Hindlimb muscle (tissue), 1 donor: Measurements from ENCODE around the gene BHLHE23. TPM values are rescaled to one million over a fixed set of nuclear protein-coding genes. Genes with fewer than 3 reads are reported as not detected.
A peak's percentile ranks its signal among the peaks of the same experiment; 100 is the strongest.
"Not testable (repeated sequence)": the region's sequence is repeated elsewhere in the genome, so short reads cannot be mapped to it uniquely, and the experiment has no call there.

Experiments used
- DNase-seq: peaks from one replicate; pipeline ENCODE4 v3.0.0-alpha.2; 2013
- polyA plus RNA-seq: library from polyadenylated mRNA; unstranded; fragments of 120-200 nt; gene quantifications from one replicate; pipeline ENCODE4 v1.2.1, GENCODE V29; 2013; ENCODE audit not compliant: insufficient read length

BHLHE23 gene
- polyA plus RNA-seq, 1 donor = not detected

DNA sequence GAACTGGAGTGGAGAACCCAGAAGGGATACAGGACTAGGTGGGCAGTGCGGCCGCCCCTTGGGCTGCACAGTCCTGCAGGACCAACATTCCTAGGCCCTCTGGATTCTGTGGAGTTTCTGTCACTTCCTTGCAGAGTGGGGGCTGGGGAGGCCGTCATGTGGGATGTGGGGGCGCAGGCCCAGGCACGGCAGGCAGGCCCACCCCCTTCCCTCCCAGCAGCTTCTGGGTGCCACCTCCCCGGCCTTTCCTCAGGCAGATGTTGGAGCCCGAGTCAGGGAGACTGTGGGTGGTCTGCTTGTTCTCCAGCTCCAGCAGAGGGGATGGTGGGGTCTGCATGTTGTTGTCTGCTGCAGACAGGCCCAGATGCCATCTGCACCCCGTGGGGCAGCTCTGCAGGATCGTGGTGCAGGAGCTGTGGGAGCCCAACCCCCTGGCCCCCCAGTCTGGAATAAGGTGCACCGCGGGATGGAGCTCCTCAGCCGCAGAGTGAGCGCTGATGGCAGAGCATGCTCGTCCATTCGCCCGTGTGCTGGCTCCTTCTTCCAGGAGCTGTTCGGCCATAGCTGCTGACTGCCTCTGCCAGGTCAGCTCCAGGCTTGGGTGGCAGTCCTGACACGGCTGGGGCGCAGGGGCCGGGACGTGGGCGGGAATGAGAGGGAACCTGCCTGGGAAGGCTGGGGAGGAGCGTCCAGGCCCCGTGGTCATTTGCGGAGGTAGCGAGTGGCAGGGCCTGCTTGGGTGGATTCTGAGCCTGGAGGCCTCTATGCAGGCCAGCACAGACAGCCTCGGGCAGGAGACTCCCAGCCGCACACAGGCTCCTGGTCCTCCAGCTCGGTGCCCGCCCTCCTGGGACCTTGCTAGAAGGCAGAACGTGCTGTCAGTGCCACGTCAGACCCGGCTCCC lies 36.2 kb downstream of the BHLHE23 start:
- DNase-seq = no peak

- DNase-seq = no peak
These were observed 36.8 kb downstream of the BHLHE23 start for GRCh38 chr20:62969939-62970306.

DNA sequence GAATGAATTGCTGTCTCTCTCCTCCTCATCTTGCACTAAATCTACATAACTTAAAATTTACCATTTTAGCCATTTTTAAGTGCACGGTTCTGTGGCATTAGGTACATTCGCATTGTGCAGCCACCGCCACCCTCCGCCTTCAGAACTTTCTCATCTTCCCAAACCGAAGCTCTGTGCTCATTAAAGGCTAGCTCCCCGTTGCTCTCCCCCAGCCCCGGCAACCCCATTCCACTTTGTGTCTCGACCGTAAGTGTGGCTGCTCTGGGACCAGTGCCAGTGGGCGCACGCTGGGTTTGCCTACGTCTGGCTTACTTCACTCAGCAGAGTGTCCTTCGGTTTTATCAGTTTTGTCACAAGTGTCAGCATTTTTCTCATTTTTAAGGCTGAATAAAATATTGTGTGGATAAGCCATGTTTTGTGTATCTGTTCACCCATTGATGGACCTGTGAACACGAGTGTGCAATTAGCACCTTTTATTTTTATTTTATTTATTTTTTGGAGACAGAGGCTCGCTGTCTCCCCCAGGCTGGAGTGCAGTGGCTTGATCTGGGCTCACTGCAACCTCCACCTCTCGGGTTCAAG lies 37.5 kb downstream of the BHLHE23 start:
- no peak for DNase-seq

GRCh38 chr20:62968378-62969178 lies 38.2 kb downstream of the BHLHE23 start:
- no peak for DNase-seq

- no peak for DNase-seq
These were observed 39.0 kb downstream of the BHLHE23 start for GRCh38 chr20:62967628-62968351.

DNA sequence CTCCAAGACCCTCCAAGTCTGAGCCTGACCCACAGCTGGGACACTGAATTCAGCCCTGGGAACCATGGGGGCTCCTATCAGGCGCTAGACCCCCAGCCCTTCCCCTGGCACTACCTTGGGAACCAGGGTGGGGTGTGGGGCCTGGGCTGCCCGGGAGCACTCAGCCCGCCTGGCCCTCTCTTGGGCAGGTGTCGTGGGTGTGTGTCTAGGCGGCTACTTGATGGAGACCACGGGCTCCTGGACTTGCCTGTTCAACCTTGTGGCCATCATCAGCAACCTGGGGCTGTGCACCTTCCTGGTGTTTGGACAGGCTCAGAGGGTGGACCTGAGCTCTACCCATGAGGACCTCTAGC lies 39.6 kb downstream of the BHLHE23 start:
- DNase-seq = no peak

GRCh38 chr20:62966212-62967148 lies 40.3 kb downstream of the BHLHE23 start:
- no peak for DNase-seq

DNA sequence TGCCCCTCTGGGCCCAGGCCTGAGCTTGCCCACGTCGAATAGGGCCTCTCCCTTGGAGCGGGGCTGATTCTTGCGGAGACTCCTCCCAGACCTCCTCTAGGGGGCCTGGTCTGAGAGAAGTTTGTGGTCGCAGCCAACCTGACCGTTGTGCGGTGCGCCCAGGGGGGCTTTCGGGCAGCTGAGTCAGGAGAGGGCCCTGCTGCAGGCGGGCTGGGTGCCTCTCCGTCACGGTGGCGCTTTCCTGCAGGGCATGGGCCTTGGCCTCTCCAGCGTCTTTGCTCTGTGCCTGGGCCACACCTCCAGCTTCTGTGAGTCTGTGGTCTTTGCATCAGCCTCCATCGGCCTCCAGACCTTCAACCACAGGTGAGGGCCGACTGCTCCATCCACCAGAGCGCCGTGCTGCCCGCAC lies 41.4 kb downstream of the BHLHE23 start:
- DNase-seq = no peak

DNA sequence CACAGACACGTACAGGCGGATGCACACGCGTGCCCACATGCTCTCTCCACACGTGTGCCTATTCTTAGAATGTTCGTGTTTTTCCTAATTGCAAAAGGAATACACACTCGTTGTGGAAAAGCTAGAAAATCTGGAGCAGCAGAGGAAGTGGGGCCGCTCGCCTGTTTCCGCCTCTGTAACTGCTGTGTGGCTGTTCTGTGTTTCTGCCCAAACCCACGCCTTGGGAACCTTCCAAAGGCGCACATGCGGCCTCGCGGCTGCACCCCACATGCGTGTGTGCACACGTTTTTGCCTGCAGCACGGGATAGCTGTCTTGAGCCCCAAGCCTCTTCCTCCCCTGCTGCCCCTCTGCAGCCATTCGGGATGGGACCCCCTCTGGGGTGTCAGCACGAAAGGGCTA lies 42.1 kb downstream of the BHLHE23 start:
- DNase-seq = peak; percentile 36

DNA sequence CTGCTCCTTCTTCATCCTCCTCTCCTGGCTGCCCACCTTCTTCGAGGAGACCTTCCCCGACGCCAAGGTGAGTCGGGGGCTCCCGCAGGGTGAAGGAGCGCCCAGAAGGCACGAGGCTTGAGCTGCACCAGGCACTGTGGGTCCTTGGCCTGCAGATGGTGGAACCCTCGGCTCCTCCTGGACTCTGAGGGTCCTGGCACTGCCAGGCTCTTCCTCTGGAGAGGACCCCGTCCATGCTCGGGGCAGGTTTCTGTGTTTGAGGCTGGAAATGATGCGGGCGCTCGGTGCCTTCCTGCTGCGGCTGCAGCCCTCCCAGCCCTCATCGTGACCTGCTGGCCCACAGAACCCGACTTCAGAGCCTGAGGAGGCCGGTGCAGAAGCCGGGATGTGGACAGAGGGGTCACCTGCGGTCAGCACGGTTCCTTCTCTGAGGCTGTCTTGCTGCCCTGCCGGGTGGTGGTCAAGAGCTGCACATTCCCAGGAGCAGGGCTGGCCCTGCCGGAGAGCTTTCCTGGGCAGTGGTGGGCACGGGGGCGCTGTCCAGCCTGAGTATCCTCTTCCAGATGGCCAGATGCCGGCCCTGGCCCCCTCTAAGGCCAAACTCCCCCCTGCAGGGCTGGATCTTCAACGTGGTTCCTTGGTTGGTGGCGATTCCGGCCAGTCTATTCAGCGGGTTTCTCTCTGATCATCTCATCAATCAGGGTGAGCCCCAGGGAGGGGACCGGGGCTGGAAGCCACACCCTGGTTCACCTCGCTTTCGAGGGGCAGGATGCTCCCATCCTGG lies 43.0 kb downstream of the BHLHE23 start:
- no peak for DNase-seq

GRCh38 chr20:62962891-62963613 lies 43.7 kb downstream of the BHLHE23 start:
- no peak for DNase-seq

- DNase-seq = no peak
These were observed 44.4 kb downstream of the BHLHE23 start for GRCh38 chr20:62962221-62962879.

DNA sequence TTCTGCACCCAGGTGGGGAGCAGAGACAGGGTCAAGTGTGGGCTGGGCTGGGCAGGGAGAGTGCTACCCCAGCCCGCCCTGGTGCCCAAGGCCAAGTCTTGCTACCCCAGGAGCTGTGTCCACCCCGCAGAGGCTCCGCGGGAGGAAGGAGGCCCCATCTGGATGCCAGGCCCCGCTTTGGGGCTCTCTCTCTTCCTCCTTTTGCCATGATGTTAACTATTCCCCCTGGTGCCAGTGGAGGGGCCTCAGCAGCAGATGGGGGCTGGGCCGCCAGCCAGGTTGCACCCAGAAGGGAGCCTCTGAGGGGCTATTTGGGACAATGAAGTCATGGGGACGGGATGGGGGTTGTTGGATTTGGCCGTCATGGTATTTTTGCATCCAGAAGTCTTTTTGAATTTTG lies 45.0 kb downstream of the BHLHE23 start:
- no peak for DNase-seq

DNA sequence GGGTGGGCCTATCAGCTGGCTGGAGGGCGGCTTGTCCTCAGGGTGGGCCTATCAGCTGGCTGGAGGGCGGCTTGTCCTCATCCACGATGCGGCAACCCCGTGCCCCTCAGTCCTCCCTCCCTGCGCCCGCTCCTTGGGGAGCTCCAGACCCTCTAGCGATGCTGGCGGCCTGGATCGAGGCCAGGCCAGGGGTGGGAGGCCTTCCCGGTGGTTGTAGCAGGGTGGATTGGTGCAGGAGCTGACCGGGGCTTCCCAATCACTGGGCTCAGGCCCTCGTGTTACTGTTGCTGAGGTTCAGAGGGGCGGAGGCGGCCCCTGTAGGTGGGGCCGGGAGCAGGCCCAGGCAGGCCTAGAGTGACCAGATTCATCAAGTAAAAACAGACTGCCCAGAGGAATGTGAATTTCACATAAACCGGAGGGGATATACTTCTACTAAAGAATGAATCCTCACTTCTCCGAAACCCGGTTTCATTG lies 45.4 kb downstream of the BHLHE23 start:
- DNase-seq = no peak

DNA sequence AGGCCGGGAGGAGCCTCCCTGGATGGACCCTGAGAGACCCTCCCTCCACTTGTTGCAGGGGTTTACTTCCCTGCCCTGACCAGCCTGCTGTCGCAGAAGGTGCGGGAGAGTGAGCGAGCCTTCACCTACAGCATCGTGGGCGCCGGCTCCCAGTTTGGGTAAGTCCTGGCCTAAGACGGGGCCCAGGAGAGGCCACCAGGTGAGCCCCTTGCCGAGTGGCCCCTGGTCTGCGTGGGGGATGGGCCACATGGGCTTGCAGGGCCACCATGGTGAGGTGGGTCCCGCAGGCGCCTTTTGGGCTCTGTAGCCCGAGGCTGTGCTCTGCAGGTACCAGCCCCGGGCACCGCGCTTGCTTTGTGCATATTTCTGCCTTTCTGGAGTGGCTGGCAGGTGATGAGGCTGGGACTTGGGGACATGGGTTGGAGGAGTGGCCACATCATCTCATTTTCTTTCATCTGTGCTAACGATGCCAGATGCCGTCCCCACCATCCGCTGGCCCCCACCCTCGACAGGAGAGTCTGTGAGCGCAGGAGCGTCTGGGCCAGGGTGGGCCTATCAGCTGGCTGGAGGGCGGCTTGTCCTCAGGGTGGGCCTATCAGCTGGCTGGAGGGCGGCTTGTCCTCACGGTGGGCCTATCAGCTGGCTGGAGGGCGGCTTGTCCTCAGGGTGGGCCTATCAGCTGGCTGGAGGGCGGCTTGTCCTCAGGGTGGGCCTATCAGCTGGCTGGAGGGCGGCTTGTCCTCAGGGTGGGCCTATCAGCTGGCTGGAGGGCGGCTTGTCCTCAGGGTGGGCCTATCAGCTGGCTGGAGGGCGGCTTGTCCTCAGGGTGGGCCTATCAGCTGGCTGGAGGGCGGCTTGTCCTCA lies 46.1 kb downstream of the BHLHE23 start:
- DNase-seq = not testable (repeated sequence)

DNA sequence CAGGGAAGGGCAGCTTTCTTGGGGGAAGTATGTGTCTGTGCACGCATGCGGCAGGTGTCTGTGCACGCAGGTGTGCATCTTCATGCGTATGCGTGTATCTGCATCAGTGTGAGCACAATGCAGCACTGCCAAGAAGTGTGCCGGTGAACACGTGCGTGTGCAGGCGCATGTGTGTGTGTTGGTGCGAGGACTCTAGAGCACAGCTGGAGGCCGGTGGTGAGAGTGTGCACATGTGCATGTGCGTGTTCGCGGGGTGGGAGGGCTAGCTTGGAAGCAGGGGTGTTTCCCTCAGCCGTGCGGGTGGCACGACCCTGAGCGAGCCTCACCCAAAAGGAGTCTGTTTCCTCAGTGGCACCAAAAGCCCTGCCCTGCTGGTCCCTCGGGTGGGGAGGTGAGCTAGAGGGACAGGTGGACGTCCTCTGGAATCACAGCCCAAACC lies 46.7 kb downstream of the BHLHE23 start:
- no peak for DNase-seq

DNA sequence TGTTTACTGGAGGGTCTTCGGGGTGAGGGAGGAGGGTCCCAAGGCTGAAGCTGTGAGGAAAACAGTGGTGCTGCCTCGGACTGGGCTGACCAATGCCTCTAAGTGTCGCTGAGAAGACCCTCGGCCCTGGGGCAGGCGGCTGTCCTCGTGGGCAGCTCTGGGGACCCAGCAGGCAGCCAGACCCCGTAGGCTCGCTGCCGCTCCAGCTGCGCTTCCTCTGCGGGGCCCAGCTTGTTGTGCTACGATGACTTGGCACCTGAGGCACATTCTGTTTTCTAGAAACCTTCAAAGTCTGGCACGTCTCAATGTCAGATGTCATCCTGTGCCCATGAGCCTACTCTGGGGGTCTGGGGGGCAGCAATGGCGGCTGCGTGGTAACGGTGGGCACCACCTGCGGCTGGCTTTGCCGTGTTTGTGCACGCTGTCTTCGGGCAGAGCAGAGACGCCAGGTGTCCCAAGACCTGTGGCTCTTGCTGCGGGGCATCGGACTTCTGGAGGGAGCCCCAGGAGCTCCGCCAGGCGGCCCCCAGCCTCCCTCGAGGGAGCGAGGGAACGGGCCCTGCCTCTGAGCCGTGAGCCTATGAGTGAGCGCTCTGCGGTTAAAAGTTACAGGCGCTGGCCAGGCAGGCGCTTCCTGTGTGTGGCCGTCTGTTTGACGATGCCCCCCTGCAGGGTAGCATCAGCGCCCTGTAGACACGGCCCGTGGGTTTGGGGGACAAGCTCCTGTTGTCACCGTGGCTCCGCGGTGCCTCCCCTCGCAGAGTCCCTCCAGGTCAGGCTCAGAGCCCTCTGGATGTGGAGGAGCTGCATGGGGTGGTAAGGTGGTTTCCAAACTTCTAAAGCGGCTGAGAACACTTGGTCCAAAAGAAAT lies 47.4 kb downstream of the BHLHE23 start:
- DNase-seq = no peak
